GM23248 (cell line): Measurements from ENCODE around the gene PPP1R16B. TPM values are rescaled to one million over a fixed set of nuclear protein-coding genes. Genes with fewer than 3 reads are reported as not detected.

Source experiments
- DNase-seq: peaks from one replicate; pipeline ENCODE4 v3.0.0-alpha.2; 2015
- H2AFZ ChIP-seq: fragments of 200-600 bp; sonication (generic); 2 replicates; pipeline ENCODE4 v1.6.1; 2016; ENCODE audit warnings: antibody characterized with exemption
- H3F3A ChIP-seq: fragments of 200-600 bp; sonication (generic); 2 replicates; pipeline ENCODE4 v1.6.1; 2016; ENCODE audit warnings: mild to moderate bottlenecking, antibody characterized with exemption, mixed run types; ENCODE audit not compliant: insufficient read depth
- H3K27ac ChIP-seq: fragments of 200-600 bp; sonication (generic); 2 replicates; pipeline ENCODE4 v1.5.1; 2016; ENCODE audit warnings: mild to moderate bottlenecking
- H3K27me3 ChIP-seq: fragments of 200-600 bp; sonication (generic); replicated peaks from 2 replicates; pipeline ENCODE4 v1.6.1; 2016; ENCODE audit warnings: mild to moderate bottlenecking; ENCODE audit not compliant: insufficient read depth
- H3K36me3 ChIP-seq: fragments of 200-600 bp; sonication (generic); 2 replicates; pipeline ENCODE4 v1.6.1; 2016; ENCODE audit warnings: low read depth, mild to moderate bottlenecking
- H3K4me1 ChIP-seq: fragments of 200-600 bp; sonication (generic); 2 replicates; pipeline ENCODE4 v1.6.1; 2016; ENCODE audit warnings: mild to moderate bottlenecking; ENCODE audit not compliant: insufficient read depth
- H3K4me2 ChIP-seq: fragments of 200-600 bp; sonication (generic); one replicate; pipeline ENCODE4 v1.6.1; 2016; ENCODE audit warnings: mild to moderate bottlenecking; ENCODE audit not compliant: unreplicated experiment
- H3K4me3 ChIP-seq: fragments of 200-600 bp; sonication (generic); 2 replicates; pipeline ENCODE4 v1.5.1; 2016; ENCODE audit warnings: mild to moderate bottlenecking
- H3K79me2 ChIP-seq: fragments of 200-600 bp; sonication (generic); 2 replicates; pipeline ENCODE4 v1.6.1; 2016; ENCODE audit warnings: mild to moderate bottlenecking; ENCODE audit not compliant: insufficient read depth
- H3K9ac ChIP-seq: fragments of 200-600 bp; sonication (generic); 2 replicates; pipeline ENCODE4 v1.6.1; 2016; ENCODE audit warnings: mild to moderate bottlenecking
- H3K9me2 ChIP-seq: fragments of 200-600 bp; sonication (generic); 2 replicates; pipeline ENCODE4 v1.6.1; 2016; ENCODE audit warnings: mixed run types, mild to moderate bottlenecking, moderate library complexity; ENCODE audit not compliant: insufficient read depth
- H3K9me3 ChIP-seq: fragments of 200-600 bp; sonication (generic); one replicate; pipeline ENCODE4 v1.6.1; 2017; ENCODE audit warnings: low read depth
- H4K20me1 ChIP-seq: fragments of 200-600 bp; sonication (generic); 2 replicates; pipeline ENCODE4 v1.6.0; 2016; ENCODE audit not compliant: insufficient read depth
- EZH2 ChIP-seq: fragments of 200-600 bp; sonication (generic); IDR thresholded peaks from 2 replicates; pipeline ENCODE4 v1.6.1; 2018; ENCODE audit warnings: antibody characterized with exemption, mild to moderate bottlenecking; ENCODE audit not compliant: insufficient read depth, poor library complexity, severe bottlenecking
- EZH2phosphoT487 ChIP-seq: fragments of 200-600 bp; sonication (generic); IDR thresholded peaks from 2 replicates; pipeline ENCODE4 v1.6.1; 2018; ENCODE audit warnings: antibody characterized with exemption, moderate library complexity, mild to moderate bottlenecking, low read depth; ENCODE audit not compliant: insufficient read depth
- WGBS, 2 experiments: methylation state at CpG; one replicate each; pipeline ENCODE4 v1.1.6; 2015 to 2017; ENCODE audit warnings: low lambda C conversion rate in 2 of 2, low coverage in 1 of 2; ENCODE audit errors: missing lambda C conversion rate in 2 of 2; 5-methylcytosine and 5-hydroxymethylcytosine counted together
- in situ Hi-C: fragments of 300-500 bp; cut with MboI; formaldehyde crosslinking; loops from 2 replicates; pipeline ENCODE4 v1.15.0; 2020
- polyA plus RNA-seq: library from polyadenylated mRNA; unstranded; fragments of >200 nt; fragmentation: Nextera tagmentation; extraction: Ambion mirVana; gene quantifications from 2 replicates; pipeline ENCODE4 v1.2.1, GENCODE V29; 2016
- total RNA-seq: library from RNA; depleted of rRNA; stranded (reverse); fragments of >200 nt; shearing (Covaris generic); gene quantifications from 2 replicates; pipeline ENCODE4 v1.2.3, GENCODE V29; 2014

Gene PPP1R16B
- total and polyA plus RNA-seq, 2 experiments from 2014 or later, result not detected

- H3K4me1 ChIP-seq, result no peaks in the 10 kb centered on the region
- H3K4me3 ChIP-seq, result no peak overlapping the region
- WGBS, 2 experiments, result 19 to 26% methylated on average over 5 to 6 of the region's 6 CpGs
- no peak overlapping the region for H2AFZ ChIP-seq
- peaks cover 41% of the 10 kb centered on the region; the same call in 1 of the 2 replicates for H3K27me3 ChIP-seq
- H3K79me2 ChIP-seq, result no peaks in the 10 kb centered on the region
- no peak for DNase-seq
- no peak overlapping the region for H3K27ac ChIP-seq
- H3K4me2 ChIP-seq, result no peak overlapping the region
- no peak overlapping the region for H3K9ac ChIP-seq
- H3K9me3 ChIP-seq, result no peaks in the 10 kb centered on the region
- H3K36me3 ChIP-seq, result no peaks in the 10 kb centered on the region
- in situ Hi-C loops, result no loop called here
- no peaks in the 10 kb centered on the region for H4K20me1 ChIP-seq
- no peak for TF ChIP-seq EZH2
- no peak for TF ChIP-seq EZH2phosphoT487
- H3F3A ChIP-seq, result no peaks in the 10 kb centered on the region
- H3K9me2 ChIP-seq, result no peaks in the 10 kb centered on the region
Measured at GRCh38 chr20:38809942-38810341, 4.4 kb downstream of the PPP1R16B start.

- no peaks in the 10 kb centered on the region for H3F3A ChIP-seq
- H3K9ac ChIP-seq, result no peak overlapping the region
- TF ChIP-seq EZH2 (no peak), EZH2phosphoT487 (no peak)
- no peak overlapping the region for H2AFZ ChIP-seq
- H3K27ac ChIP-seq, result no peak overlapping the region
- H3K9me2 ChIP-seq, result no peaks in the 10 kb centered on the region
- no peaks in the 10 kb centered on the region for H4K20me1 ChIP-seq
- no peak for DNase-seq
- WGBS, 2 experiments, result 36 to 38% methylated on average over 4 of the region's 4 CpGs
- in situ Hi-C loops, result no loop called here
- peaks cover 40% of the 10 kb centered on the region; the same call in 1 of the 2 replicates for H3K27me3 ChIP-seq
- H3K9me3 ChIP-seq, result no peaks in the 10 kb centered on the region
- no peaks in the 10 kb centered on the region for H3K36me3 ChIP-seq
- H3K79me2 ChIP-seq, result no peaks in the 10 kb centered on the region
- H3K4me1 ChIP-seq, result no peaks in the 10 kb centered on the region
- H3K4me3 ChIP-seq, result no peak overlapping the region
- H3K4me2 ChIP-seq, result no peak overlapping the region
Measured at GRCh38 chr20:38810926-38811630, 5.6 kb downstream of the PPP1R16B start.

DNA sequence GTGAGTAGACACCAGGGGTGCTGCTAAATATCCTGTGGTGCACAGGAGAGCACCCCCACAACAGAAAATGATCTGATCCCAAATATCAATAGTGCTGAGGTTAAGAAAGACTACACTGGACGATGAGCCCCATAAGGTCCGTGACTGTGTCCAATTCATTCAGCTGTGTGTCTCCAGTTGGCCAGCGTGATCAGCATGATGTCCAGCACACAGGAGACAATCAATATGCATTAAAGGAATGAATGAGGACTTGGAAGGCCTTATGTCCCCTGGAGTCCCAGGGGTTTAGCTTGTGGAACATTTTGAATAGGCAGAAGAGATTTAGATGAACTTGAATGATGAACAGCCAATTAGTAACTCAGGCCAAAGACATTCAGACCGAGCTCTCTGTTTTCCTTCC is 6.3 kb downstream of the PPP1R16B start:
- Histone ChIP-seq H3K27me3 (peaks cover 42% of the 10 kb centered on the region), H3K9ac (no peak overlapping the region), H3K4me2 (no peak overlapping the region), H3K27ac (no peak overlapping the region), H2AFZ (no peak overlapping the region), H3K79me2 (no peaks in the 10 kb centered on the region), H3K9me3 (no peaks in the 10 kb centered on the region), H3K4me3 (no peak overlapping the region), H3K4me1 (no peaks in the 10 kb centered on the region), H4K20me1 (no peaks in the 10 kb centered on the region), H3K36me3 (no peaks in the 10 kb centered on the region), H3F3A (no peaks in the 10 kb centered on the region), H3K9me2 (no peaks in the 10 kb centered on the region)
- in situ Hi-C loops, result no loop called here
- TF ChIP-seq EZH2 (no peak), EZH2phosphoT487 (no peak)
- no peak for DNase-seq
- 38 to 51% methylated on average over 4 of the region's 4 CpGs for WGBS, 2 experiments

DNA sequence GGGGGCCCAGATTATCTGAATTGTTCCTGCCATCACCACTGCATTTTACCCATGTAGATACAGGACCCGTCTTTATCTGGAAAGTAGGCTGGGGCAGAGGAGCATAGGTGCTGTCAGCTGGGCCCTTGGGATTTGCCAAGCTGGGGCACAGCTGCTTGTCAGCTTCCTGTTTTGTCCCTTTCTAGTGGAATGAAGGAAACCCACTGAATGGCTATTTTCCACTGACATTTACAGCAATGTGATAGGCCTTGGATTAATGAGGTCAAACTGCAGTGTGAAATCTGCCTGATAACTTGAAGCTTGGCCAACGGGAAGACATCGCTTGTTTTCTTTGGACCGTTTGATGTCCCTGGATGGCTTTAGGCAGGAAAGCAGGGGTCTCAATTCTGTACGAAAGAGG is 6.7 kb downstream of the PPP1R16B start:
- WGBS, 2 experiments, result 21 to 24% methylated on average over 5 of the region's 5 CpGs
- Histone ChIP-seq H3K9ac (no peak overlapping the region), H3F3A (no peaks in the 10 kb centered on the region), H3K4me3 (no peak overlapping the region), H2AFZ (no peak overlapping the region), H3K4me1 (no peaks in the 10 kb centered on the region), H3K9me3 (no peaks in the 10 kb centered on the region), H3K79me2 (no peaks in the 10 kb centered on the region), H3K27ac (no peak overlapping the region), H3K4me2 (no peak overlapping the region), H3K27me3 (peaks cover 40% of the 10 kb centered on the region), H4K20me1 (no peaks in the 10 kb centered on the region), H3K9me2 (no peaks in the 10 kb centered on the region), H3K36me3 (no peaks in the 10 kb centered on the region)
- DNase-seq, result no peak
- in situ Hi-C loops, result no loop called here
- no peak for TF ChIP-seq EZH2phosphoT487
- TF ChIP-seq EZH2, result no peak
